ENCODE measurements around the gene ARHGAP8.

- no peak for TF ChIP-seq CTCF (IDR thresholded peaks at IDR 0.05; ENCODE audit: insufficient read depth, low read depth, low read length)
- no peak for TF ChIP-seq EZH2 (IDR thresholded peaks at IDR 0.05; ENCODE audit: insufficient read depth, low read length)
These were observed 69.5 kb downstream of the ARHGAP8 start for GRCh38 chr22:44821741-44822475.
